PC-3 (cell line): ENCODE data around the gene FBXL19. TPM values are rescaled to one million over a fixed set of nuclear protein-coding genes. Genes with fewer than 3 reads are reported as not detected.

Experiments used
- ATAC-seq: fragments of 200-7000 bp; cut with Tn5 transposase; 2 replicates; pipeline ENCODE4 v1.9.1; 2020; ENCODE audit warnings: mild to moderate bottlenecking, moderate library complexity
- BruUV-seq: library from RNA; stranded (reverse); fragments of 400-500 nt; replicated peaks from 2 replicates; lab custom pipeline; 2021; lab: Mats Ljungman, UMichigan
- CTCF ChIA-PET: fragments of 300-600 bp; sonication (Branson Sonifier 250); formaldehyde crosslinking; loops from one replicate; lab custom pipeline; 2022; ENCODE audit warnings: antibody characterized with exemption; lab: Charles Lee
- POLR2A ChIA-PET: fragments of 300-600 bp; sonication (Branson Sonifier 250); formaldehyde crosslinking; loops from one replicate; lab custom pipeline; 2022; ENCODE audit warnings: antibody characterized with exemption; ENCODE audit not compliant: unreplicated experiment; lab: Charles Lee
- DNase-seq: peaks from one replicate; pipeline ENCODE4 v3.0.0-alpha.2; 2015
- H2AFZ ChIP-seq: fragments of 300-600 bp; sonication (generic); 2 replicates; pipeline ENCODE4 v1.6.0; 2016; ENCODE audit warnings: antibody characterized with exemption, low read length
- H3F3A ChIP-seq: fragments of 300-600 bp; sonication (generic); one replicate; pipeline ENCODE4 v1.6.0; 2017; ENCODE audit warnings: antibody characterized with exemption, low read length, control low read depth, mild to moderate bottlenecking; ENCODE audit not compliant: unreplicated experiment
- H3K27ac ChIP-seq: fragments of 300-600 bp; sonication (generic); 2 replicates; pipeline ENCODE4 v1.5.1; 2016; ENCODE audit warnings: mild to moderate bottlenecking, low read length
- H3K27me3 ChIP-seq: fragments of 300-600 bp; sonication (generic); 2 replicates; pipeline ENCODE4 v1.6.1; 2016; ENCODE audit warnings: low read length, mixed read lengths
- H3K36me3 ChIP-seq: fragments of 300-600 bp; sonication (generic); 2 replicates; pipeline ENCODE4 v1.6.1; 2016; ENCODE audit warnings: low read depth, mixed run types, low read length, mixed read lengths
- H3K4me1 ChIP-seq: fragments of 300-600 bp; sonication (generic); 2 replicates; pipeline ENCODE4 v1.5.1; 2016; ENCODE audit warnings: low read length; ENCODE audit not compliant: insufficient read depth
- H3K4me2 ChIP-seq: fragments of 300-600 bp; sonication (generic); 2 replicates; pipeline ENCODE4 v1.6.0; 2016; ENCODE audit warnings: low read length
- H3K4me3 ChIP-seq: fragments of 300-600 bp; sonication (generic); 2 replicates; pipeline ENCODE4 v1.5.1; 2016; ENCODE audit warnings: mild to moderate bottlenecking, low read length, mixed read lengths
- H3K79me2 ChIP-seq: fragments of 300-600 bp; sonication (generic); 2 replicates; pipeline ENCODE4 v1.6.1; 2017; ENCODE audit warnings: low read length, mixed read lengths
- H3K9ac ChIP-seq: fragments of 300-600 bp; sonication (generic); 2 replicates; pipeline ENCODE4 v1.6.0; 2016; ENCODE audit warnings: mild to moderate bottlenecking, low read length
- H3K9me2 ChIP-seq: fragments of 300-600 bp; sonication (generic); replicated peaks from 2 replicates; pipeline ENCODE4 v1.6.1; 2016; ENCODE audit warnings: mixed run types, low read length, mixed read lengths
- H3K9me3 ChIP-seq: fragments of 300-600 bp; sonication (generic); 2 replicates; pipeline ENCODE4 v1.6.1; 2016; ENCODE audit warnings: low read length, mixed read lengths
- H4K20me1 ChIP-seq: fragments of 300-600 bp; sonication (generic); 2 replicates; pipeline ENCODE4 v1.6.1; 2016; ENCODE audit warnings: low read length, mixed read lengths
- CTCF ChIP-seq: fragments of 300-600 bp; sonication (generic); conservative IDR thresholded peaks from 2 replicates; pipeline ENCODE4 v1.5.1; 2017; ENCODE audit warnings: antibody characterized with exemption, low read depth, mild to moderate bottlenecking, low read length
- EZH2 ChIP-seq: fragments of 300-600 bp; sonication (generic); IDR thresholded peaks from one replicate; pipeline ENCODE4 v1.6.1; 2017; ENCODE audit warnings: antibody characterized with exemption, mild to moderate bottlenecking, low read length; ENCODE audit not compliant: unreplicated experiment
- EZH2phosphoT487 ChIP-seq: fragments of 300-600 bp; sonication (generic); IDR thresholded peaks from 2 replicates; pipeline ENCODE4 v1.6.1; 2018; ENCODE audit warnings: mild to moderate bottlenecking, antibody characterized with exemption, low read length, borderline replicate concordance
- intact Hi-C: fragments of 100-400 bp; cut with micrococcal nuclease; formaldehyde crosslinking; loops from 2 replicates; pipeline ENCODE4 v1.9.0; 2023
- total RNA-seq: library from RNA; depleted of rRNA; stranded (reverse); fragments of >200 nt; gene quantifications from 2 replicates; pipeline ENCODE4 v1.2.3, GENCODE V29; 2014

FBXL19 gene
- total RNA-seq, 1 experiment from 2014 or later, result 36.2 TPM

- no peak for TF ChIP-seq EZH2
- no peak for TF ChIP-seq CTCF
- TF ChIP-seq EZH2phosphoT487, result no peak
- H3F3A ChIP-seq, result no peaks in the 10 kb centered on the region
- ATAC-seq (peak; percentile 96), DNase-seq (peak; percentile 62)
- H3K27ac ChIP-seq, result no peak overlapping the region
- BruUV-seq, result no TSS peak
- H3K4me1 ChIP-seq, result peaks cover 2% of the 10 kb centered on the region; the same call in 1 of the 2 replicates
- no peaks in the 10 kb centered on the region for H3K79me2 ChIP-seq
- H3K9ac ChIP-seq, result peak overlapping the region; percentile 68
- CTCF ChIA-PET, result interaction anchor here (0.6 to 1.9 kb wide), 4 partner anchors 12 to 57 kb away, joined by 4 to 25 read pairs (median 4); partner anchors contain the start of gene ORAI3
- peak overlapping the region; percentile 82 for H3K4me2 ChIP-seq
- no peaks in the 10 kb centered on the region for H3K36me3 ChIP-seq
- H4K20me1 ChIP-seq, result no peaks in the 10 kb centered on the region
- intact Hi-C loops, result loop anchor here (2.0 kb wide), 1 partner anchor 58 kb away; no protein-coding TSS in a partner anchor
- POLR2A ChIA-PET, result interaction anchor here (0.6 kb wide), 1 partner anchor 57 kb away, joined by 4 read pairs; no protein-coding TSS in a partner anchor
- H2AFZ ChIP-seq, result peak overlapping the region; percentile 91
- H3K9me2 ChIP-seq, result no peaks in the 10 kb centered on the region
- peak overlapping the region; percentile 69 for H3K4me3 ChIP-seq
- no peaks in the 10 kb centered on the region for H3K9me3 ChIP-seq
- H3K27me3 ChIP-seq, result no peaks in the 10 kb centered on the region
Measured at GRCh38 chr16:30902029-30902972, 21.1 kb upstream of the FBXL19 start.

GRCh38 chr16:30903002-30903401 is 20.4 kb upstream of the FBXL19 start:
- Histone ChIP-seq H3K36me3 (no peaks in the 10 kb centered on the region), H3F3A (no peaks in the 10 kb centered on the region), H3K27ac (no peak overlapping the region), H3K4me3 (no peak overlapping the region), H3K4me1 (no peaks in the 10 kb centered on the region; the same call in 1 of the 2 replicates), H3K9me3 (no peaks in the 10 kb centered on the region), H3K27me3 (no peaks in the 10 kb centered on the region), H3K9me2 (no peaks in the 10 kb centered on the region), H3K9ac (no peak overlapping the region), H3K79me2 (no peaks in the 10 kb centered on the region), H3K4me2 (no peak overlapping the region), H4K20me1 (no peaks in the 10 kb centered on the region), H2AFZ (peak overlapping the region; percentile 86)
- intact Hi-C loops, result loop anchor here (2.0 kb wide), 1 partner anchor 58 kb away; no protein-coding TSS in a partner anchor
- ChIA-PET POLR2A (interaction anchor here (0.6 kb wide), 1 partner anchor 58 kb away, joined by 4 read pairs; no protein-coding TSS in a partner anchor), CTCF (interaction anchor here (1.9 kb wide), 1 partner anchor 58 kb away, joined by 25 read pairs; no protein-coding TSS in a partner anchor)
- no peak for DNase-seq
- no peak for TF ChIP-seq EZH2
- no peak for TF ChIP-seq EZH2phosphoT487
- no peak for TF ChIP-seq CTCF
- no peak for ATAC-seq
- BruUV-seq, result no TSS peak
